HG03520 (cell line): ENCODE measurements around the gene KRTAP10-1.

Experiments
- ATAC-seq: cut with Tn5 transposase; IDR thresholded peaks from one replicate; pipeline ENCODE4 v1.9.1; 2021; ENCODE audit warnings: mild to moderate bottlenecking, moderate library complexity; ENCODE audit not compliant: unreplicated experiment

The KRTAP10-1 gene

DNA sequence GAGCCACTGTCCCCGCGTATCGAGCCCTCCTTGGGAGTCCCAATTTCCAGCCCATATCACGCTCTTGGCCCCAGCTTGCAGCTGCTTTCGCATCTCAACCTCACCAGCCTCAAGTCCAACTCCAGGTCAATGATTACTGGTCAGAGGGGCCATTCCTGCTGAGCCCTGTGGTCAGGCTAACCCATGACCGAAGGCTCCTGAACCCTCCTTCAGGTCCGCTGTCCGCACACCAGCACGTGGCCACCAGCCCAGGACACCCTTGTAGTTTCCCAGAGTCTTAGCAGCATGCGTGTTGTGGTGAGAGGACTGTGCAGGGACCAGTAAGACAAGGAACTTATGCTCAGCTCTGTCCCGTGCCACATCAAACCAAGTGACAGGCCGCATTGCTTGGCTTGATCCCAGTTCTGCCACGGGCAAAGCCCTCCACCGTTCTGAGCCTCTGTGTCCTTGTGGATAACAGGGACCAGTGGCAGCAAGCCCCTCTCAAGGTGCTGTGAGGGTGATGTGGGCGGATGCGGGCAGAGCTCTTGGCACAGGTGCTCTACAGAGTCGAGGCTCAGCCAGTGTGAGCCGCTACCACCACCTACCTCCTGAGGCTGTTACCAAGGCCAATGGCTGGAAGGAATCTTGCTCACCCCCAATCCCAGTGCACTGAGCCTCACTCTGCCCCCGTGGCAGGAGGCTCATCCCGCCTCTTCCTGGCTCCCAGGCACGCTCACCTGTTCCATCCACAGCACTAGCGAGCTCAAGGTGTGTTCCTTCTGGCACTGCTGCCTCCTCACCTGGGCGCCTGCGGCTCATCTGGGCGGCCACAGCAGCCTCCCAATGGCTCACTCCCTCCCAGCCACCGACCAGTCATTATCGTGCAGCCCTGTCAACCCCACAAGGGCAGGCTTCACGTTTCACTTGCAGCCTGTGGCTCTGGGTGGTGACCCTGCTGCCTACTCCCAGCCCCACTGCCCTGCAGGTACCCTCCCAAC lies 20.4 kb downstream of the KRTAP10-1 start:
- ATAC-seq: no peak

DNA sequence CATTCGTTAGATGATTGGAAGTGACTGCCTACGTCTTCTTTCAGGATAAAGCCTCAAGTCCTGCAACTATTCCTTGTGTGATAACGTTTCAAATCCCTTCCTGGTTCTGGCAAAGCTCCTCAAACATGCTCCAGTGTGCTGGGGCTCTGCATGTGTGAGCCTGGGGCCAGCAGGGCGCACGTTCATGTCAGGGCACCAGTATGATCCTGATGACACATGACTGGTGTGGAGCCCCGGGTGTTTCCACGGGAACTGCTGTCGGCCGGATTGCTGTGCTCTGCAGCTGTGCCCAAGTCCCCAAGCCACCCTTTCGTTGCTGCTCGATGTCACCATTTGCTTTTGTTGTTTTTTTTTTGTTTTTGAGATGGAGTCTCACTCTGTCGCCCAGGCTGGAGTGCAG lies 21.3 kb downstream of the KRTAP10-1 start:
- ATAC-seq: no peak

DNA sequence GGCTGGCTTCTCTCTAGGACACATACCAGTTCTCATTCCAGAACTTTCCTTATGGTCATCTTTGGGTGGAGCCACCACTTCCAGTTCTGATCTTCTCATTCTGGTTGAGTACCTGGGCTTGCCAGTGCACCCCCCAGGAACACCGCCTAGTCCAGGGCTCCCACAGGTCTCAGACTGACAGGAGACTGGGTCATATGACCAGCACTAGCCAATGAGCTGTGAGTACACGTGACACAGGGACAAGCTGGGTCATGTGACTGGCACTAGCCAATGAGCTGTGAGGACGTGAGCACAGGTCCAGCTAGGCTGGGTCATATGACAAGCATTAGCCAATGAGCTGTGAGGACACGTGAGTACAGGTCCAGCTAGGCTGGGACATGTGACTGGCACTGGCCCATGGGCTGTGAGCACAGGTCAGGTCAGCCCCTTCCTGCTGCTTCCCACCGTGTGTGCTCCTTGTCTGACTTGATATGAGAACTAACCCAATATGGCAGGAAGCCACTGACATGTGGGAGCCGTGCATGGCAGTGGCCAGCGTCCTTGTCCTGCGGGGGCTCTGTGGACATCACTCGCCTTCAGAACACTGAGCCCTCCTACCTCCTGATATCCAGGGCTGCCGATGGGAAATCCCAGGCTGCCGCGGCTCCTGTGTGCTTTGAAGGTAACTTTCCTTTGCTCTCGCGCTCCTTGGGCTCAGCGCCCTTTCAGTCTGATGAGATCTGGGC lies 22.7 kb downstream of the KRTAP10-1 start:
- no peak for ATAC-seq

DNA sequence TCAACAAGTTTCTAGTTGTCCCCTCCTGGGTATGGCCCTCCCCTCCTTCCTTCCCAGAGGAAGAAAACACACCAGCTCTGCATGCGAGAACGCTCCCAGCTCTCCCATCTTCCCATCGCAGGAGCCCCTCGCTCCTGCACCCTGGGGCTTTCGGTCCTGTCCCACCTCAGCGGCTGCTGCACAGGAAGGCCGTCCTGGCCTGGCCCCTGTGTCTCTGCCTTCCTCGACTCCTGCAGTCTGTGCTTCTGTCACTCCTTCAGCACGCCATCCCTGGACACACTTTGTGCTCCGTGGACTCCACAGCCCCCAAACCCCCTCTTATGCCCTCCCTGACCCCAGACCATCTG lies 23.2 kb downstream of the KRTAP10-1 start:
- ATAC-seq: no peak

DNA sequence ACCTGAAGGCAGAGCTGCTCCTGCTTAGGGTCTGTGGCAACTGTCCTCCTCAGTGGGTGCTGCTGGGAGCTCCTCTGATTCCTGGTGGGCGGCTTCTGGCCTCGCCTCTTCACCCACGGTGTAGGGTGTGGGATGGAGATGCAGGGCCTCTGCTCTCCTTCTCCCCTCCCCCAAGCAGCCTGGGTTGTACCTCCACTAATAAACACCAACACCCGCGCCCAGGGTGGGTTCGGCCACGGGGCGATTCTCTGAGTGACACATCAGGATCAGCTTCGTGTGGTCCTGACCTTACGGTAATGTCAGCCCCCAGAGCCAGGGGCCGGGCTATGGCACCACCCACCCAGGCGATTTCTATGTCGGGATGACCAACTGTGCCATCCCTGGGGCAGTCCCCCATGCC lies 23.7 kb downstream of the KRTAP10-1 start:
- ATAC-seq: no peak

DNA sequence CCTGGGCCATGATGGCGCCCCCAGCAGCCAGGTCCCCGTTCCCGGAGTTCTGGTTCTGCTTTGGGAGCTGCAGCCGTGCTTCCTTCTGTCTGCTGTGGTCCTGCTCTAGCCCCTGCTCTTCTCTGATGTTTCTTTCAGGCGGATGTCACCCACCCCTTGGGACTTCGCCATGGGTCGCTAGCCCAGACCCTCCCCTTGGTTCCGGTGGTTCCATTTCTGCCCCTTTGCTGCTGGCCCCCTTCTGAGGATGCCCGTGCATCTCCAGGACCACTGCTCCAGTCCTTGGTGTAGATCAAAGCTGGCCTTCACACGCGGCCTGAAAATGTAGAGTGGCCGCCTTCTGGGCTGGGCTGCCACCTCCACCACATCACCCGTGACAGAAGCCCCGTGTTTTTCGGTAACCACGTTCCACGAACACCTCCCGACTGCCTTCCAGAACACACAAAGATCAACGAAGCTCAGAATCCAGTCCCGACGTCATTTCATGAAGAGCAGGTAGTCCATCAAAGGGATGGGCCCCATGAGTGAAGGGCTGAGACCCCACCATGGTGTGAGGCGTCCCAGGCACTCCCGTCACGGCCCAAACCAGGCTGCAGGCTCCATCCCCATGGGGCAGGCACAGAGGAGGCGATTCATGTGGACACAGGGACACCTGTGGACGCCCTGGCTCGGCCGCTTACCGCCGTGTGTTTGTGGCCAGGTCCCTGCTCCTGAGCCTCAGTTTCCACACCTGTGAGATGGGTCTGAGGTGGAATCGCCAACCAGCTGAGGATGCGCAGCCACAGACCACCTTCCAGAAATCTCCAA lies 24.4 kb downstream of the KRTAP10-1 start:
- ATAC-seq: no peak

DNA sequence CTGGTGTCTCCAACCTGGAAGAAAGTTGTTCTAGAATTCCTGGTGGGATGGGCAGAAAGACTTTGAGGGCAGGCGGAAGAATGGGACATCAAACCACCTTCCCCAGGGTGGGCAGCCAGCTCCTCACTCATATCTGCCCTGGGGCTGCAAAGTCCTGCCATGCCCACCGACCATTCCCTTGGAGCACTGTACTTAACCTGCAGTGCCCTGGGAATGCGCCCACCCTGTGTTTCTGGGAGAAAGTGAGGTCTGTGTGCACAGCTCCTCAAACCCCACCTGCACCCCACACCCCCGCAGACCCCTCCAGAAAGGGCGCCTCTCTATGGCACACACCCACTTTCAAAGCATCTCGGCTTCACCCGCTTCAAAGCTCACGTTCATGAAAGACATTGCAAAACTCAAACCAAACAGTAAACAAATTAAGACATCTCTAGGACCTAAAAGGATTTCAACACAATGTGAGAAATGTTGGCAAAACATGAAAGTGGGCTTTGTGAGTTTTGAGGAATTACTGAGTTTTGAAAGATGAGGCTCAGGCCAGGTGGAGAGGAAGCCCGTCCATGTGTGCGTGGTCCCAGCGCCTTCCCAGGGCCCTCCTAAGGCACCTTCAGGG lies 25.1 kb downstream of the KRTAP10-1 start:
- ATAC-seq: no peak

DNA sequence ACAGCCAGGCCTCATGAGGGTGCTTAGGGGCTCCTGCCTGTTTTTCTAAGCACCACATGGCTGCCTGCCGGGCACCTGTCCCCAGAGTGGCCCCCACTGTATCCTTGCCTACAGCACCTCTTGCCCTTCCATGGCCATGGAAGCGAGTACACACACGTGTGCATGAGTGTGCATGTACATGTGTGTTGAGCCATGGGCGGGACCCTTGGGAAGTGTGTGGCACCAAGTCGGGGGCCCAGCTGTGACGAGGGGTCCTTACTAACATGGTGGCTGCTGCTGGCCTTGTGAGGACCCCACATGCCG lies 25.8 kb downstream of the KRTAP10-1 start:
- no peak for ATAC-seq

DNA sequence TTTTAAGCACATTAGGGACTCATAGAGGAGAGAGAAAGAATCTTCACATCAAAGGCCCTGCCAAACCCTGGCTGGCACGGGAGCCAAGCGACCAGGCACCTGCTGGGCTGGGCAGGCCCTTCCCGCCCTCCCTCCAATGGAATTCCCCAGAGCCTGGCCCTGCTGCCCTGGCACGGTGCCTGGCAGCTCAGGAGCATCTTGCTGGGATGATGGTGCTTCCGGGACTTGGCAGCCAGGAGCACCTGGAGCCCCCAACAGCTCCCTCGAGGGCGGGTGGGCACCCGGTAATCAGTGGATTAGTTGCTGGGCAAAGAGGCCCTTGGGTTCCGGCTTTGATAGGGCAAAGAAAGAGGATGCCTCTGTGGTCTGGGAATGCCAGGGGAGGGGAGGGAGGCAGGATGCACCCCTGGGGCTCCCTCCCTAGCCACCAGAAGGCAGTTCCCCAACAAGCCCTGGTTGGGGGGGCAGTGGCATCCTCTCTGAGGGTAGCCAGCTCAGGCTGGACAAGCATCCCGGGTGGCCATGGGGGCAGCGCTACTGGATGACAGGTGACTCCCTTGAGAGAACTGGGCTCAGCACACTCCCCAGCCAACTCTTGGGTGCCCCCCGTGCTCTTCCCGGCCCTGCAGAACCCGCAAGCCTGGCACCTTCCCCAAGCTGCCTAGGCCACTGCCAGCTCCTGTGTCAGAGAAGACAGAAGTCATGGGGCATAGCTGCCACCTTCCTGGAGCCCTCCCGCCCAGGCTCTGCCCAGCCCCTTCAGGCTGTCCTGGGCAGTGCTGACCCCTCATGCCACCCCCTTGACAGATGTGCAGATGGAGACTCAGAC lies 26.4 kb downstream of the KRTAP10-1 start:
- no peak for ATAC-seq

DNA sequence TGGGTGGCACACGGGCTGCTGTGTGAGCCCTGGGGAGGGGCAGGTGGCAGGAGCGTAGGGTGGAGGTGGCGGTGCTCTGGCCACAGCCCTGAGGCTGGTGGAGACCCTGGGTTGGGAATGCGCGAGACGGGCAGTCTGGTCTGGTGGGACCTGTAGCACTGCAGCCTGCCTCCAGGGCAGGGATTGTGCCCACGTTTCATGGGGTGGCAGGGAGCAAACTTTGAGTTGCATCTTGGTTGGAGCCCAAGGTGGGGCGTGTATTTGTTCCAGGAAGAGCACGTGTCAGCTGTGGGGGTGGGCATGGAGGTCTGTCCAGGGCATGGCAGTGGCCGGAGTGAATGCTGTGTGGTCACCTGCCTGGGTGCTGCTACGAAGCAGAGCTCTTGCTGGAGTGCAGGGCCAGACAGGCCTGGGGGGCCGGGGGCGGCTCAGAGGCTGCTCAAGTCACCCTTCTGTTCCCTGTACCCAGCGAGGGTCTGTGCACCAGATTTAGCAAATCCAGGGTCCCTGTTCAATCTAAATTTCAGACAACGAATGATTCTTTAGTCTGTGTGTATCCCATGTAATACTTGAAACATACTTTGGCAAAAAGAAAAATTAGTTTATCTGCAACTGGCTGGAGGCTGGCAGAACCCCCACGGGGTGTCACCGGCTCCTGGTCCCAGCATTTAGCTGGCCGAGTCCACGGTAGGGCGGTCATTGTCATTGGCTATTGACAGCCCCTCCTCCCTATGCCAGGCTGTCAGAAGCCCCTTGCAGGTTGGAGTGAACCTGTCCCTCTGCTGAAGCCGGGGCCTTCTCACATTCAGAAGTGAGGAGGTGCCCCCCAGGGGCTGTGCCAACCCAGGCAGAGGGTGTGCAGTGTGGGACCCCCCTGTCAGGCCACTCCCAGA lies 27.3 kb downstream of the KRTAP10-1 start:
- ATAC-seq: no peak

DNA sequence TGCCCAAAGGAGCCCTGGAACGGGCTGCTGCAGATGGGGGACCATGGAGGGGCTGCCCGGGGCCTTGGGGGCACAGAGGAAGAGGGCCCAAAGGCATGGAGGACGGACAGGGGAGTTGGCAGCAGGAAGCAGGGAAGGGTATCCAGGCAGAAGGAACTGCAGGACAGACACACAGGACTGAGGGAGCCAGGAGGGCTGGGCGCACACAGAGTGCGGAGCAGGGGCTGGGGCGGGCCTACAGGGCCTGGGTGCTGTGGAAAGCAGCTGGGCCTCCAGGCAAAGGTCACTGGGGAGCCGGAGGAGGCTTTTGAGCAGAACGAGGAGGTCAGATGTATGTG lies 28.1 kb downstream of the KRTAP10-1 start:
- ATAC-seq: no peak

DNA sequence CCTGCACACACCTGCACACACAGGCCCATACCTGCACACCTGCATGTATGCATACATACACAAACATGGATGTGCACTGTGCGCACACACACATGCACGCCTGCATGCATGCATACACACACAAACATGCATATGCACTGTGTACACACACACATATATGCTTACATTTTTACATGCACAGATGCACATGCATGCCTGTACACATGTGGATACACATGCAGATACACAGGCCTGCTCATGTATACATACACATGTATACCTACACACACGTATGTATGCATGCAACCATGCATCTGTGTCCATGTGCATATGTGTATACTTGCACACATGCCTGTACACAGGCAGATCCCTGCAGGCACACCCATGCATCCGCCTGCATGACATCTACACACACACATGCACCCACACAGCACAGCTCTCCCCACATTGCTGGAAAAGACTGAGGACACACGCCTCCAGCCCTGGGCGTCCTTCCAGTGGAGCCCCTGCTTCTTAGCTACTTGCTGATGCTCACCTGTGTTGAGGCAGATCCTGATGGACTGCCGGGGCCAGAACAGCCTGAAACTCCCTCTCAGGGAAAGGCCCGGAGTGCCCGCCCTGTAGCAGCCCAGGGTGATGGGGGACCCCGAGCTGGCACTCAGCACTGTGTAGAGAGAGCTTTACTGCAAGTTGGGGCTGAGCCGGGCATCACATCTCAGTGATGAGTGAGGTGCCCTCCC lies 28.6 kb downstream of the KRTAP10-1 start:
- ATAC-seq: no peak

DNA sequence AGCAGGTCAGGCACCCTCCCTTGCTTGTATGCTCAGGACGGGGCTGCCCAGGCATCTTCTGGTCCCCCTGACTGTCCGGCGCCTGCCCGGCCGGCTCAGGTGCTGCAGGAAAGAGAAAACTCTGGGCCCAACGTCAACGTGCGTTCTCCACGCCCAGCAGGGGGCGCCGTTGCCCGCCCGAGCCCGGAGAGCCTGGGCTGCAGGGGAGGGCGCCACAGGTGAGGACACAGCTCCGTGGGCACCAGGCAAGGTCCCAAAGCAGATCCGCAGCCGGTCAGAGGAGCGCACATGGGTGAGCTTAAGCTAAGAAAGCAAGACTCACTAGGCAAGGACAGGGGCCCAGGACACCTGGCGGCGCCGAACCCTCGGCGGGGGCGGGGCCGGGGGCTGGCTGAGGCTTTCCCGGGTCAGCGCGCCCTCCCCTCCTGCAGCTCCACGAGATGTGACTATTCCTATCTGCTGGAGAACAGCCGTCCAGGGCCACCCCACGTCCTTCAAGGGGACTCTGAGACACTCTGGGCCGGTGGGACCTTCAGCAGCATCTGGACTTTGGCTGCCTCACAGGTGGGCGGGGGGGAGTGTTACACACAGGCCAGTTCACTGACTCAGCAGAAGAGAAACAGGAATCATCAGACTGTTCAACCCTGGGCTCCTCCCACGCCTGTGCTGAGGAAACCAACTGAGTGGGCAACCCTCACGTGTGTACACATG lies 29.3 kb downstream of the KRTAP10-1 start:
- ATAC-seq: no peak

DNA sequence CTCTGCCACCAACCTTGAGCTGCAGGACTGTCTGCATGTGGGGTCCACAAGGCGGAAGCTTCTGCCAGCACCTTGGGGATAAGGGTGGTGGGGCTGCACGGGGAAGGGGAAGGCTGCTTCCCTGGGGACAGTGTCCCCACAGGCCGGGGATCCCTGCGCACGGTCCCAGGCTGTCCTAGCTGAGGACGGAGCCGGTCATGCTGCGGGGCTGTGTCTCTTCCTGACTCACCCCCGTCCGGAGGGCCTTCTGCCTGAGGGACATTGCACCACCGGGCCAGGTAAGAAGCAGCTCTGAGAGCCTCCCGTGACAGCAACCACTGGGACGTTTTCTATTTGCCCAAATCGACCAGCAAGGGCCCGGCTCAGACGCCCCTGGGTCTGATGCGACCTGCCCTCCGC lies 29.9 kb downstream of the KRTAP10-1 start:
- ATAC-seq: no peak

DNA sequence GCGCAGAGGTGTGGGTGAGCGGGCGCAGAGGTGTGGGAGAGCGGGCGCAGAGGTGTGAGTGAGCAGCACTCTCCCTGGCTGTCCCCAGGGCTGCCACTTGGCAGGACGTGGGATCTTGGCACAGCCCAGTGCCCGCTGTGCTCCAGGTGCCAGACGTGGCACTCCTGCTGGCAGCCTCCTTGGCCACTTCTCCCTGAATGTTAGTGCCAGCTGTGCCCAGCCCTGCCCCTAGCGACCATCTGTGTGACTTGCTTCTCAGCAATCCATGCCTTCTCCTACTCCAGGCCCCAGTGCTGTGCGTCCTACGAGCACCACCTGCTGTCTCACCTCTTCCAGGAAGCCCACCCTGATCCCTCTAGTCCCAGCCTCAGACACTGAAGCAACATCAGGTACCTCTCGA lies 30.5 kb downstream of the KRTAP10-1 start:
- no peak for ATAC-seq

DNA sequence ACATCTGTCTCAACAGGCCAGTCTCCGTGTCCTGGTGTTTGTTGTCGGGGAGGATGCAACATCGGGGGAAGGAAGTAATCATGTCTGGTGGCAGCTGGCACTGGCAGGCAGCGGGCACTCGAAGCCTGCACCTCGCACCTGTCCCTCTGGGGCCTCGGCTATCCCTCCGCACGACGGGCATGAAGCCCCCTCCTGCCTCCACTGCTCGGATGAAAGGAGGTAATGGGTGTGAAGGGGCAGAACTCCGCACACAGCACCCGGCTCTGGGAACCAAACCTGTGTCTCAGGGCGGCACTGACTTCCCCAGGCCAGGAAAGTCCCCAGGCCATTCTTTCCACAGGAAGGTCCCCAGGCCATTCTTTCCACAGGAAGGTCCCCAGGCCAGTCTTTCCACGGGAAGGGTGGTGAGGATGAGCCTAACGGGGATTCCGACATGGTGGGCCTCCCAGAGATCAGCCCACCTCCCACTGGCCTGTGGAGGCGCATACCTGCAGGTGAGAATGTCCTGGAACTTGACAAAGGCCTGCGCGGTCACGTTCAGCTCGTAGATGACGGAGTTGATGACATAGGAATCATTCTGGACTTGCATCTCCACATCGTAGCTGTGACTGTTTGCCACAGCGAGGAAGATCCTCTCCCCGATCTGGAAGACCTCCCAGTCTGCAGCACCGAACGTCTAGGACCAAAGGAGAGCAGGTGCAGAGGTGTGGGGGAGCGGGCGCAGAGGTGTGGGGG lies 31.1 kb downstream of the KRTAP10-1 start:
- ATAC-seq: no peak

DNA sequence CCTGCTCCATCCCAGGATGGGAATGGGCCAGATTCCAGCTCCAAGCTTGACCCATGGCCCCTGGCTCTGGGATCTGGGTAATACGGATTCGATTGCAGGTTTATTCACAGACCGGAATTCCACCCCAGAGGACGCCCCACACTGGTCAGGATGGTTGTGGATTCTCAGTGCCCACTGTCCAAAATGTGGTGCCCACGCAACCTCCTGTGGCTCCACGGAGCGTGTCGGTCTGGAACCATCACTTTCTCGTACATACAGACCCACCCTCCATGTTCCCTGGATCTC lies 31.6 kb downstream of the KRTAP10-1 start:
- no peak for ATAC-seq
